ENCODE measurements around the gene RAB20. TPM values are rescaled to one million over a fixed set of nuclear protein-coding genes. Genes with fewer than 3 reads are reported as not detected.

The RAB20 gene
- total RNA-seq, 1 donor from 2014 or later, result 17.7 TPM

- H3K27me3 ChIP-seq, result no peaks in the 10 kb centered on the region
- peak overlapping the region in 1 of 2 donors; percentile 2 for H3K27ac ChIP-seq
- no peak for DNase-seq (ENCODE audit: low spot score in 2 of 2)
- H3K36me3 ChIP-seq, result no peaks in the 10 kb centered on the region
- H3K4me3 ChIP-seq, result no peak overlapping the region
- H3K4me1 ChIP-seq, result peaks cover 0 to 12% of the 10 kb centered on the region in 2 donors
- intact Hi-C loops (cut with DNase I), result no loop called here
- H3K9me3 ChIP-seq, result no peaks in the 10 kb centered on the region
- TF ChIP-seq, protein P1, sequence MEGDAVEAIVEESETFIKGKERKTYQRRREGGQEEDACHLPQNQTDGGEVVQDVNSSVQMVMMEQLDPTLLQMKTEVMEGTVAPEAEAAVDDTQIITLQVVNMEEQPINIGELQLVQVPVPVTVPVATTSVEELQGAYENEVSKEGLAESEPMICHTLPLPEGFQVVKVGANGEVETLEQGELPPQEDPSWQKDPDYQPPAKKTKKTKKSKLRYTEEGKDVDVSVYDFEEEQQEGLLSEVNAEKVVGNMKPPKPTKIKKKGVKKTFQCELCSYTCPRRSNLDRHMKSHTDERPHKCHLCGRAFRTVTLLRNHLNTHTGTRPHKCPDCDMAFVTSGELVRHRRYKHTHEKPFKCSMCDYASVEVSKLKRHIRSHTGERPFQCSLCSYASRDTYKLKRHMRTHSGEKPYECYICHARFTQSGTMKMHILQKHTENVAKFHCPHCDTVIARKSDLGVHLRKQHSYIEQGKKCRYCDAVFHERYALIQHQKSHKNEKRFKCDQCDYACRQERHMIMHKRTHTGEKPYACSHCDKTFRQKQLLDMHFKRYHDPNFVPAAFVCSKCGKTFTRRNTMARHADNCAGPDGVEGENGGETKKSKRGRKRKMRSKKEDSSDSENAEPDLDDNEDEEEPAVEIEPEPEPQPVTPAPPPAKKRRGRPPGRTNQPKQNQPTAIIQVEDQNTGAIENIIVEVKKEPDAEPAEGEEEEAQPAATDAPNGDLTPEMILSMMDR (IDR thresholded peaks at IDR 0.05), result no peak
Observed at GRCh38 chr13:110546378-110546777, 15.1 kb downstream of the RAB20 start.

GRCh38 chr13:110542169-110542796, 19.2 kb downstream of the RAB20 start:
- intact Hi-C loops (cut with DNase I), result no loop called here

DNA sequence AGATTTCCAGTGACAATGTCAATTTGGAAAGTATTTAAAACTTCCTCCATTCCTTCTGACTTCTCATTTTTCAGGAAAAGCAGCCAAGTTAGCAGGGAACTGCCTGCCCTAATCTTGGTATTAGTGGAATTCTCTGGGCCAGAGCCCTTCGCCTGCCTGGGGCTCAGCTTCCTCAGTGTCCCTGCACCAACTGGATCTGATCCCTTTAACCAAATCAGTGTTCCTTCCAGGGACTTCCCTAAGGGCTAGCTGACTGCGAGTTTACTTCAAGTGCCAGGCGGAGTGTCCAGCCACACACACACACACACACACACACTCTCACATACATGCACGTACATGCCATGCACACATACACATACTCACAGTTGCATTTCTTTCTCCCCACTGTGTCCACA, 20.0 kb downstream of the RAB20 start:
- intact Hi-C loops (cut with DNase I), result loop anchor here (1.0 to 2.0 kb wide), 2 partner anchors 18 to 21 kb away; no protein-coding TSS in a partner anchor
- Histone ChIP-seq H3K9me3 (no peaks in the 10 kb centered on the region), H3K4me1 (peaks cover 6 to 50% of the 10 kb centered on the region in 2 donors), H3K27me3 (no peaks in the 10 kb centered on the region), H3K27ac (peak overlapping the region; percentile 76 to 85), H3K36me3 (no peaks in the 10 kb centered on the region), H3K4me3 (no peak overlapping the region)
- TF ChIP-seq, protein P1 (IDR thresholded peaks at IDR 0.05), result no peak
- no peak for DNase-seq (ENCODE audit: low spot score in 2 of 2)

More at GRCh38 chr13:110542169-110542796, 19.2 kb downstream of the RAB20 start:
- Histone ChIP-seq H3K36me3 (no peaks in the 10 kb centered on the region), H3K27ac (peak overlapping the region; percentile 76 to 85), H3K4me1 (peaks cover 6 to 50% of the 10 kb centered on the region in 2 donors), H3K4me3 (no peak overlapping the region), H3K9me3 (no peaks in the 10 kb centered on the region), H3K27me3 (no peaks in the 10 kb centered on the region)
- DNase-seq (ENCODE audit: low spot score in 2 of 2), result no peak
- TF ChIP-seq, protein P1 (IDR thresholded peaks at IDR 0.05), result no peak

DNA sequence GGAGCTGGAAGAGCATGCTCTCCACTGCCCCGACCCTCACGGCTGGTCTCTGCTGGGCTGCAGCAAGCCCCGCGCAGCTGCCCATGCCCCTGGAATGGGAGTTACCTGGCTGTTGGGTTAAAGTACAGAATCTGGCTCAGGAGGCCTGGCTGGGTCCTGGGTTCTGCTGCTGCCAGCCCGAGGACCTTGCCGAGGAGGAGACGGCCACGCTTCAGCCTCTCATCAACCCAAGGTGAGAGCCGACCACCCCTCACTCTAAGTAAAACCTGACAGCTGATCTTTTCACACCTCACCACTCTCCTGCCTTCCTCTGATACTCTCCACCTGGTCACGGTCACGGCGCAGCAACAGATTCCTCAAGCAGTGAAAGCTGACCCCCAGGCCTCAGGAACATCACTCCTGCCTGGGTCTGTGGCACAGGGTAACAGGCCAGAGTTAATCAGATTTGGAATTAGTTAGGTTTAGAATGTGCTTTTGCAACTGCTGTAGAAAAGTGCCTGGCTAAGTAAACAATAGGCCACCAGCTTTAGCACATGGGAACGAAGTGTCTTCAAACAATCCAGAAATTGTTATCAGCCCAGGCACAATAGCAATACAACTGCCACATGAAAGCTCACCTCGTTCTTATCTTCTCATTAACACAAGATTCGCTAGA, 20.5 kb downstream of the RAB20 start:
- TF ChIP-seq, protein P1 (IDR thresholded peaks at IDR 0.05), result no peak
- Histone ChIP-seq H3K9me3 (no peaks in the 10 kb centered on the region), H3K4me1 (peaks cover 6 to 50% of the 10 kb centered on the region in 2 donors), H3K36me3 (no peaks in the 10 kb centered on the region), H3K27ac (peak overlapping the region; percentile 76 to 85), H3K27me3 (no peaks in the 10 kb centered on the region), H3K4me3 (no peak overlapping the region)
- intact Hi-C loops (cut with DNase I), result loop anchor here (1.0 to 2.0 kb wide), 2 partner anchors 18 to 20 kb away; no protein-coding TSS in a partner anchor
- DNase-seq (ENCODE audit: low spot score in 2 of 2), result peak in 1 of 2 donors; percentile 62

GRCh38 chr13:110539894-110540293, 21.6 kb downstream of the RAB20 start:
- Histone ChIP-seq H3K36me3 (no peaks in the 10 kb centered on the region), H3K4me1 (peaks cover 6 to 50% of the 10 kb centered on the region in 2 donors), H3K4me3 (no peak overlapping the region), H3K27me3 (no peaks in the 10 kb centered on the region), H3K27ac (peak overlapping the region; percentile 76 to 85), H3K9me3 (no peaks in the 10 kb centered on the region)
- intact Hi-C loops (cut with DNase I), result loop anchor here (2.0 kb wide), 1 partner anchor 19 kb away; no protein-coding TSS in a partner anchor
- TF ChIP-seq, protein P1 (IDR thresholded peaks at IDR 0.05), result no peak
- DNase-seq (ENCODE audit: low spot score in 2 of 2), result no peak
